ENCODE measurements around the gene WDR55. TPM values are rescaled to one million over a fixed set of nuclear protein-coding genes. Genes with fewer than 3 reads are reported as not detected.

The WDR55 gene
- polyA plus RNA-seq, 1 of the 3 experiments (the other 2 are of a cell fraction) = 28.3 TPM

GRCh38 chr5:140674211-140674610 lies 9.5 kb downstream of the WDR55 start:
- DNase-seq = no peak
- Histone ChIP-seq H3K9ac (no peak overlapping the region), H3K9me2 (no peaks in the 10 kb centered on the region), H3K9me3 (no peaks in the 10 kb centered on the region), H3K4me1 (ENCODE audit: control insufficient read depth in 1 of 2, insufficient read depth in 2 of 2, low read depth in 1 of 2, low read length in 1 of 2) (no peaks in the 10 kb centered on the region), H3K27me3 (ENCODE audit: insufficient read depth) (no peaks in the 10 kb centered on the region), H3K4me3 (ENCODE audit: low read depth in 2 of 2, low read length in 1 of 2) (no peak overlapping the region), H3K27ac (ENCODE audit: low read depth in 2 of 2, low read length in 1 of 2) (no peak overlapping the region; a peak in 1 of 4 replicates), H3K4me2 (no peak overlapping the region), H3K36me3 (replicated peaks in 1 of 2; ENCODE audit: control insufficient read depth in 1 of 2, insufficient read depth in 2 of 2, low read length in 1 of 2) (peaks cover 37 to 87% of the 10 kb centered on the region in 2 experiments), H3F3A (replicated peaks; ENCODE audit: insufficient read depth) (peaks cover 3% of the 10 kb centered on the region), H3K79me2 (ENCODE audit: insufficient read depth) (no peaks in the 10 kb centered on the region; the same call in 1 of the 2 replicates), H4K20me1 (ENCODE audit: insufficient read depth) (no peaks in the 10 kb centered on the region), H2AFZ (ENCODE audit: low read depth) (no peak overlapping the region)
- POLR2A ChIA-PET = interaction anchor here (1.0 to 2.6 kb wide), 2 partner anchors 9 to 17 kb away, joined by 7 to 11 read pairs; partner anchors contain the start of genes HARS1 and HARS2
- TF ChIP-seq POLR2AphosphoS5 (IDR thresholded peaks at IDR 0.05; ENCODE audit: low read depth, low read length) (0 out of 2 replicates have a peak, but pooled peaks have one; percentile 5), MXI1 (IDR thresholded peaks at IDR 0.05; ENCODE audit: low read depth, low read length) (no peak)
- CTCF ChIA-PET = interaction anchor here (1.3 kb wide), 1 partner anchor 34 kb away, joined by 4 read pairs; no protein-coding TSS in a partner anchor
- WGBS (ENCODE audit: low lambda C conversion rate) = 92% methylated on average over 2 of the region's 2 CpGs

GRCh38 chr5:140674629-140675028 lies 9.9 kb downstream of the WDR55 start:
- DNase-seq = no peak
- Histone ChIP-seq H2AFZ (ENCODE audit: low read depth) (no peak overlapping the region), H4K20me1 (ENCODE audit: insufficient read depth) (no peaks in the 10 kb centered on the region), H3K4me1 (ENCODE audit: control insufficient read depth in 1 of 2, insufficient read depth in 2 of 2, low read depth in 1 of 2, low read length in 1 of 2) (no peaks in the 10 kb centered on the region), H3K27me3 (ENCODE audit: insufficient read depth) (no peaks in the 10 kb centered on the region), H3K36me3 (replicated peaks in 1 of 2; ENCODE audit: control insufficient read depth in 1 of 2, insufficient read depth in 2 of 2, low read length in 1 of 2) (peaks cover 37 to 87% of the 10 kb centered on the region in 2 experiments), H3K4me2 (no peak overlapping the region), H3K9me2 (no peaks in the 10 kb centered on the region), H3K27ac (ENCODE audit: low read depth in 2 of 2, low read length in 1 of 2) (no peak overlapping the region; a peak in 1 of 4 replicates), H3F3A (replicated peaks; ENCODE audit: insufficient read depth) (peaks cover 2% of the 10 kb centered on the region), H3K9me3 (no peaks in the 10 kb centered on the region), H3K9ac (no peak overlapping the region), H3K4me3 (ENCODE audit: low read depth in 2 of 2, low read length in 1 of 2) (no peak overlapping the region), H3K79me2 (ENCODE audit: insufficient read depth) (no peaks in the 10 kb centered on the region)
- POLR2A ChIA-PET = interaction anchor here (1.0 to 2.6 kb wide), 3 partner anchors 10 to 27 kb away, joined by 5 to 11 read pairs (median 7); partner anchors contain the start of genes HARS1, HARS2 and IK
- CTCF ChIA-PET = interaction anchor here (1.3 kb wide), 1 partner anchor 35 kb away, joined by 4 read pairs; no protein-coding TSS in a partner anchor
- TF ChIP-seq JUND (IDR thresholded peaks at IDR 0.05) (no peak), REST (IDR thresholded peaks at IDR 0.05; ENCODE audit: low read depth, low read length) (no peak), ELF1 (IDR thresholded peaks at IDR 0.05) (no peak), POLR2AphosphoS5 (IDR thresholded peaks at IDR 0.05; ENCODE audit: low read depth, low read length) (0 out of 2 replicates have a peak, but pooled peaks have one; percentile 2), SIN3A (IDR thresholded peaks at IDR 0.05; ENCODE audit: borderline replicate concordance, low read depth, low read length) (no peak), MXI1 (IDR thresholded peaks at IDR 0.05; ENCODE audit: low read depth, low read length) (no peak)
- WGBS (ENCODE audit: low lambda C conversion rate) = 98% methylated on average over 4 of the region's 4 CpGs

GRCh38 chr5:140677947-140678346 lies 13.2 kb downstream of the WDR55 start:
- H3K36me3 ChIP-seq (replicated peaks in 1 of 2; ENCODE audit: control insufficient read depth in 1 of 2, insufficient read depth in 2 of 2, low read length in 1 of 2) = peaks cover 32 to 79% of the 10 kb centered on the region in 2 experiments
- no peak overlapping the region for H3K4me3 ChIP-seq (ENCODE audit: low read depth in 2 of 2, low read length in 1 of 2)
- H3K9me3 ChIP-seq = no peaks in the 10 kb centered on the region
- H3K79me2 ChIP-seq (ENCODE audit: insufficient read depth) = peaks cover 4% of the 10 kb centered on the region; the same call in 1 of the 2 replicates
- POLR2A ChIA-PET = no interaction called here
- no peak overlapping the region for H3K9ac ChIP-seq
- no peak for DNase-seq
- no peaks in the 10 kb centered on the region for H3K9me2 ChIP-seq
- no peak overlapping the region for H2AFZ ChIP-seq (ENCODE audit: low read depth)
- H3K4me1 ChIP-seq (ENCODE audit: control insufficient read depth in 1 of 2, insufficient read depth in 2 of 2, low read depth in 1 of 2, low read length in 1 of 2) = no peaks in the 10 kb centered on the region
- no peak overlapping the region for H3K4me2 ChIP-seq
- no peaks in the 10 kb centered on the region for H3F3A ChIP-seq (replicated peaks; ENCODE audit: insufficient read depth)
- H3K27ac ChIP-seq (ENCODE audit: low read depth in 2 of 2, low read length in 1 of 2) = no peak overlapping the region
- CTCF ChIA-PET = no interaction called here
- no peaks in the 10 kb centered on the region for H3K27me3 ChIP-seq (ENCODE audit: insufficient read depth)
- WGBS (ENCODE audit: low lambda C conversion rate) = 93% methylated on average over 1 of the region's 3 CpGs
- no peaks in the 10 kb centered on the region for H4K20me1 ChIP-seq (ENCODE audit: insufficient read depth)
- TF ChIP-seq, protein P1, sequence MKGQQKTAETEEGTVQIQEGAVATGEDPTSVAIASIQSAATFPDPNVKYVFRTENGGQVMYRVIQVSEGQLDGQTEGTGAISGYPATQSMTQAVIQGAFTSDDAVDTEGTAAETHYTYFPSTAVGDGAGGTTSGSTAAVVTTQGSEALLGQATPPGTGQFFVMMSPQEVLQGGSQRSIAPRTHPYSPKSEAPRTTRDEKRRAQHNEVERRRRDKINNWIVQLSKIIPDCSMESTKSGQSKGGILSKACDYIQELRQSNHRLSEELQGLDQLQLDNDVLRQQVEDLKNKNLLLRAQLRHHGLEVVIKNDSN (IDR thresholded peaks at IDR 0.05; ENCODE audit: borderline replicate concordance, low read depth) = no peak
- TF ChIP-seq SIN3A (IDR thresholded peaks at IDR 0.05; ENCODE audit: borderline replicate concordance, low read depth, low read length) = no peak
- TF ChIP-seq TCF12 (IDR thresholded peaks at IDR 0.05) = no peak
- no peak for TF ChIP-seq FOXM1 (IDR thresholded peaks at IDR 0.05; ENCODE audit: low read depth)
- TF ChIP-seq EZH2phosphoT487 (IDR thresholded peaks at IDR 0.05; ENCODE audit: borderline replicate concordance, low read depth) = no peak
- TF ChIP-seq POLR2AphosphoS5 (IDR thresholded peaks at IDR 0.05; ENCODE audit: low read depth, low read length) = no peak
- no peak for TF ChIP-seq YY1 (IDR thresholded peaks at IDR 0.05; ENCODE audit: low read depth)
- no peak for TF ChIP-seq TEAD4 (IDR thresholded peaks at IDR 0.05; ENCODE audit: borderline replicate concordance, insufficient read depth)
- TF ChIP-seq ELF1 (IDR thresholded peaks at IDR 0.05) = no peak
- no peak for TF ChIP-seq RCOR1 (IDR thresholded peaks at IDR 0.05; ENCODE audit: low read length)
- TF ChIP-seq MEF2A (IDR thresholded peaks at IDR 0.05; ENCODE audit: borderline replicate concordance, low read depth) = no peak
- TF ChIP-seq USF2 (IDR thresholded peaks at IDR 0.05; ENCODE audit: borderline replicate concordance, low read depth, low read length) = no peak
- TF ChIP-seq SMC3 (IDR thresholded peaks at IDR 0.05; ENCODE audit: low read depth, low read length) = no peak
- TF ChIP-seq NRF1 (IDR thresholded peaks at IDR 0.05; ENCODE audit: low read depth, low read length) = no peak

All from SK-N-SH (cell line).